ENCODE measurements around the gene DENND6B. TPM values are rescaled to one million over a fixed set of nuclear protein-coding genes. Genes with fewer than 3 reads are reported as not detected.
A peak's percentile ranks its signal among the peaks of the same experiment; 100 is the strongest.

The DENND6B gene
- total RNA-seq, 1 experiment from 2014 or later = 2.5 TPM

GRCh38 chr22:50361688-50362087 is 34.9 kb upstream of the DENND6B start (continued):
- TF ChIP-seq ZNF425 (CRISPR knock-in tag; conservative IDR thresholded peaks at IDR 0.05) = no peak
- no peak for TF ChIP-seq ZNF138 (CRISPR knock-in tag; conservative IDR thresholded peaks at IDR 0.05)
- no peak for TF ChIP-seq TP53 (CRISPR knock-in tag; IDR thresholded peaks at IDR 0.05)
- TF ChIP-seq ZNF416 (CRISPR knock-in tag; IDR thresholded peaks at IDR 0.05) = no peak
- TF ChIP-seq SMAD3 (CRISPR knock-in tag; IDR thresholded peaks at IDR 0.05; ENCODE audit: borderline replicate concordance) = no peak
- no peak for TF ChIP-seq ZNF423 (CRISPR knock-in tag; IDR thresholded peaks at IDR 0.05)
- no peak for TF ChIP-seq SOX15 (CRISPR knock-in tag; IDR thresholded peaks at IDR 0.05)
- no peak for TF ChIP-seq ZNF532 (CRISPR knock-in tag; IDR thresholded peaks at IDR 0.05; ENCODE audit: borderline replicate concordance)
- TF ChIP-seq NFATC4 (CRISPR knock-in tag; IDR thresholded peaks at IDR 0.05) = no peak

- H3K4me1 Mint-ChIP-seq = no peaks in the 10 kb centered on the region
- H3K27me3 Mint-ChIP-seq (ENCODE audit: low read depth) = no peaks in the 10 kb centered on the region
- TF ChIP-seq ETV6 (CRISPR knock-in tag; IDR thresholded peaks at IDR 0.05) = no peak
- TF ChIP-seq PREB (CRISPR knock-in tag; IDR thresholded peaks at IDR 0.05; ENCODE audit: borderline replicate concordance) = no peak
- no peak for TF ChIP-seq ATF2 (CRISPR knock-in tag; IDR thresholded peaks at IDR 0.05; ENCODE audit: borderline replicate concordance, low read depth)
- no peak for TF ChIP-seq ATF6 (CRISPR knock-in tag; IDR thresholded peaks at IDR 0.05)
- no peak for TF ChIP-seq ZBTB43 (CRISPR knock-in tag; IDR thresholded peaks at IDR 0.05)
- TF ChIP-seq IRF2 (CRISPR knock-in tag; IDR thresholded peaks at IDR 0.05; ENCODE audit: borderline replicate concordance, low read depth) = no peak
- no peak for TF ChIP-seq EMX1 (CRISPR knock-in tag; IDR thresholded peaks at IDR 0.05)
- TF ChIP-seq SOX15 (CRISPR knock-in tag; IDR thresholded peaks at IDR 0.05) = no peak
- ChIA-PET POLR2A (no interaction called here), CTCF (interaction anchor here (0.9 to 1.3 kb wide), 3 partner anchors 34 to 202 kb away, joined by 3 read pairs; partner anchors contain the start of gene SYCE3)
- H3K4me3 Mint-ChIP-seq = no peak overlapping the region
- H3K27ac Mint-ChIP-seq = peak overlapping the region; percentile 54; the same call in 1 of the 2 replicates
- no peak for DNase-seq (ENCODE audit: low spot score)
- no peaks in the 10 kb centered on the region for H3K9me3 Mint-ChIP-seq
- no peak for ATAC-seq
- peaks cover 18% of the 10 kb centered on the region for H3K36me3 Mint-ChIP-seq
These were observed 34.4 kb upstream of the DENND6B start for GRCh38 chr22:50361222-50361621.

Data from WTC11 (cell line).